Coronary artery (tissue), 2 donors: Measurements from ENCODE around the gene HELT.
A peak's percentile ranks its signal among the peaks of the same experiment; 100 is the strongest.

ENCODE experiments used
- DNase-seq: peaks from one replicate; pipeline ENCODE4 v3.0.0-alpha.2; 2017; ENCODE audit warnings: low spot score
- H3K27ac ChIP-seq, 2 donors: fragments of 200-600 bp; sonication (generic); one replicate each; pipeline ENCODE4 v1.5.1; 2016 to 2019
- H3K4me3 ChIP-seq: fragments of 200-600 bp; sonication (generic); 2 replicates; pipeline ENCODE4 v1.5.1; 2016; ENCODE audit warnings: mild to moderate bottlenecking, moderate library complexity
- CTCF ChIP-seq: fragments of 200-600 bp; sonication (generic); IDR thresholded peaks from one replicate; pipeline ENCODE4 v1.5.1; 2019; ENCODE audit warnings: antibody characterized with exemption

Gene HELT

GRCh38 chr4:185004562-185005218 lies 13.6 kb upstream of the HELT start:
- no peak for DNase-seq
- TF ChIP-seq CTCF = no peak
- H3K27ac ChIP-seq = no peak overlapping the region
- H3K4me3 ChIP-seq = peak overlapping the region; percentile 54

- H3K4me3 ChIP-seq = peak overlapping the region; percentile 54
- TF ChIP-seq CTCF = peak; percentile 87
- DNase-seq = peak; percentile 83
- no peak overlapping the region for H3K27ac ChIP-seq
Observed at GRCh38 chr4:185005219-185005819, 13.0 kb upstream of the HELT start.

DNA sequence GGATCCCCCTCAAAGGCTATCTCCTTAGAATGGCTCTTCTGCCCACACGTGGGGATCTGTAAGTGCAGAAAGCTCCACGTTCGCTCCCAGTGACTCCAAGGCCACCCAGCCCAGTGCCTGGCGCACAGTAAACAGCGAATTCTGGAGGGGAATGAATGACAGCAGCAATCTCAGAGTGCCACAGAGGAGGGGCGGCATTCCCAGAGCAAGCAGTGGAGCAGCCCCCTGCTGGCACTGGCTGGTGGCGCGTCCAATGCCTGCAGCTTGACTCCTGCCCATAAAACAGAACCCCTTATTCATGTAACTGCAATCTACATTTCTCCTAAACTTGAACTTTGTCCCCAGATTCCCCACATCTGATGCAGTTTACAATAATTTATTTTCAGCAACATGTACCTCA lies 6.9 kb upstream of the HELT start:
- no peak overlapping the region for H3K4me3 ChIP-seq
- DNase-seq = no peak
- H3K27ac ChIP-seq = no peak overlapping the region
- TF ChIP-seq CTCF = no peak

- no peak for TF ChIP-seq CTCF
- DNase-seq = no peak
- H3K27ac ChIP-seq = no peak overlapping the region
- H3K4me3 ChIP-seq = no peak overlapping the region
Observed at GRCh38 chr4:185013417-185014125, 4.7 kb upstream of the HELT start.

DNA sequence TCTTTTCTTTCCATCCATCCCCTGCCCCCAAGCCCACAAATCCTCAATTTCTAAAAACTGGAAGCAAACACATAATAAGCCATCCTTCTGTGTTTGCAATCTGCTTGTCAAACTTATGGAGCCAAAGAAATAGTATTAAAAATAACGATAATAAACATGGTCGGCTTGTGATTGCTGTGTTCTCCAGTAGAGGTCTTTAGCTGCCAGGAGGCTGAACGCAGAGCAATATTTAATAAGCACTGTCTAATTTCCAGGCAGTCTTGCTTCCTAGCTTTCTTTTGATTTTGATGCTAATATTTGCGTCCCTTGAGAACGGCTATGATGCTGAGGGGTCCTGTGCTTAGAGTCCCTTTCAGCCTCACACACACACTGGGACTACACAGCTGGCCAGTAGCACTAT lies 3.2 kb upstream of the HELT start:
- Histone ChIP-seq H3K4me3 (no peak overlapping the region), H3K27ac (no peak overlapping the region)
- no peak for TF ChIP-seq CTCF
- DNase-seq = no peak

- no peak for DNase-seq
- Histone ChIP-seq H3K4me3 (no peak overlapping the region), H3K27ac (no peak overlapping the region)
- TF ChIP-seq CTCF = no peak
Observed at GRCh38 chr4:185016101-185016940, 2.0 kb upstream of the HELT start.
